ENCODE measurements around the gene FAM210A. TPM values are rescaled to one million over a fixed set of nuclear protein-coding genes. Genes with fewer than 3 reads are reported as not detected.

Gene FAM210A
- total and polyA plus RNA-seq, 2 donors (not counting 1 experiment from before 2014, with no cell fraction given) = 4.2 to 11.4 TPM

- H3K9ac ChIP-seq (ENCODE audit: low read length) = no peak overlapping the region
Observed at GRCh38 chr18:13641551-13642439, 84.6 kb downstream of the FAM210A start.

More at GRCh38 chr18:13641551-13642439, 84.6 kb downstream of the FAM210A start:
- no peaks in the 10 kb centered on the region for H4K20me1 ChIP-seq (ENCODE audit: control insufficient read depth, insufficient read depth, low read length, poor library complexity, severe bottlenecking)
- DNase-seq (no peak), ATAC-seq (ENCODE audit: low read depth) (no peak)
- WGBS (ENCODE audit: insufficient coverage) = 71% methylated on average over 84 of the region's 84 CpGs
- ChIA-PET POLR2A (no interaction called here), CTCF (no interaction called here)
- no peaks in the 10 kb centered on the region for H3K4me1 ChIP-seq (ENCODE audit: control insufficient read depth in 2 of 2, insufficient read depth in 2 of 2, low read length in 2 of 2)
- H3K4me3 Mint-ChIP-seq = no peak overlapping the region
- peaks cover 0 to 6% (median 0%) of the 10 kb centered on the region in 3 donors for H3K9me3 ChIP-seq (ENCODE audit: control extremely low read depth in 1 of 3, control insufficient read depth in 2 of 3, insufficient read depth in 1 of 3, low read length in 2 of 3)
- H3K4me2 ChIP-seq (replicated peaks; ENCODE audit: low read depth, low read length, poor library complexity, severe bottlenecking) = no peak overlapping the region
- peaks cover 4% of the 10 kb centered on the region for H3K79me2 ChIP-seq (ENCODE audit: control insufficient read depth, insufficient read depth, low read length)
- no peak overlapping the region for H2AFZ ChIP-seq (ENCODE audit: insufficient read depth, low read depth, low read length, poor library complexity, severe bottlenecking)
- H3K4me3 ChIP-seq (ENCODE audit: control extremely low read depth in 1 of 5, extremely low read depth in 1 of 5, insufficient read depth in 1 of 5, low read depth in 2 of 5, low read length in 4 of 5) = no peak overlapping the region
- H3K4me1 Mint-ChIP-seq = no peaks in the 10 kb centered on the region
- H3K36me3 ChIP-seq (replicated peaks in 1 of 2; ENCODE audit: control extremely low read depth in 1 of 2, control insufficient read depth in 1 of 2, extremely low read depth in 1 of 2, insufficient read depth in 2 of 2, low read length in 1 of 2) = peaks cover 0 to 12% of the 10 kb centered on the region in 2 experiments
- no peaks in the 10 kb centered on the region for H3K27me3 Mint-ChIP-seq
- TF ChIP-seq EZH2 (IDR thresholded peaks at IDR 0.05; ENCODE audit: borderline replicate concordance, insufficient read depth, low read depth, low read length, poor library complexity, severe bottlenecking) = no peak
- TF ChIP-seq, protein P1, sequence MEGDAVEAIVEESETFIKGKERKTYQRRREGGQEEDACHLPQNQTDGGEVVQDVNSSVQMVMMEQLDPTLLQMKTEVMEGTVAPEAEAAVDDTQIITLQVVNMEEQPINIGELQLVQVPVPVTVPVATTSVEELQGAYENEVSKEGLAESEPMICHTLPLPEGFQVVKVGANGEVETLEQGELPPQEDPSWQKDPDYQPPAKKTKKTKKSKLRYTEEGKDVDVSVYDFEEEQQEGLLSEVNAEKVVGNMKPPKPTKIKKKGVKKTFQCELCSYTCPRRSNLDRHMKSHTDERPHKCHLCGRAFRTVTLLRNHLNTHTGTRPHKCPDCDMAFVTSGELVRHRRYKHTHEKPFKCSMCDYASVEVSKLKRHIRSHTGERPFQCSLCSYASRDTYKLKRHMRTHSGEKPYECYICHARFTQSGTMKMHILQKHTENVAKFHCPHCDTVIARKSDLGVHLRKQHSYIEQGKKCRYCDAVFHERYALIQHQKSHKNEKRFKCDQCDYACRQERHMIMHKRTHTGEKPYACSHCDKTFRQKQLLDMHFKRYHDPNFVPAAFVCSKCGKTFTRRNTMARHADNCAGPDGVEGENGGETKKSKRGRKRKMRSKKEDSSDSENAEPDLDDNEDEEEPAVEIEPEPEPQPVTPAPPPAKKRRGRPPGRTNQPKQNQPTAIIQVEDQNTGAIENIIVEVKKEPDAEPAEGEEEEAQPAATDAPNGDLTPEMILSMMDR (IDR thresholded peaks at IDR 0.05) = no peak
- intact Hi-C loops (cut with micrococcal nuclease) = no loop called here
- no peak overlapping the region for H3K27ac ChIP-seq (ENCODE audit: low read length in 2 of 2)
- H3K27me3 ChIP-seq (replicated peaks in 1 of 4; ENCODE audit: control extremely low read depth in 1 of 4, control insufficient read depth in 3 of 4, insufficient read depth in 4 of 4, low read length in 3 of 4) = no peaks in the 10 kb centered on the region
- H3K27ac Mint-ChIP-seq = no peak overlapping the region
- H3K9me3 Mint-ChIP-seq (ENCODE audit: insufficient read depth) = no peaks in the 10 kb centered on the region
